ENCODE data around the gene SIN3A.
A peak's percentile ranks its signal among the peaks of the same experiment; 100 is the strongest.
"Not testable (repeated sequence)": the region's sequence is repeated elsewhere in the genome, so short reads cannot be mapped to it uniquely, and the experiment has no call there.

Gene SIN3A

DNA sequence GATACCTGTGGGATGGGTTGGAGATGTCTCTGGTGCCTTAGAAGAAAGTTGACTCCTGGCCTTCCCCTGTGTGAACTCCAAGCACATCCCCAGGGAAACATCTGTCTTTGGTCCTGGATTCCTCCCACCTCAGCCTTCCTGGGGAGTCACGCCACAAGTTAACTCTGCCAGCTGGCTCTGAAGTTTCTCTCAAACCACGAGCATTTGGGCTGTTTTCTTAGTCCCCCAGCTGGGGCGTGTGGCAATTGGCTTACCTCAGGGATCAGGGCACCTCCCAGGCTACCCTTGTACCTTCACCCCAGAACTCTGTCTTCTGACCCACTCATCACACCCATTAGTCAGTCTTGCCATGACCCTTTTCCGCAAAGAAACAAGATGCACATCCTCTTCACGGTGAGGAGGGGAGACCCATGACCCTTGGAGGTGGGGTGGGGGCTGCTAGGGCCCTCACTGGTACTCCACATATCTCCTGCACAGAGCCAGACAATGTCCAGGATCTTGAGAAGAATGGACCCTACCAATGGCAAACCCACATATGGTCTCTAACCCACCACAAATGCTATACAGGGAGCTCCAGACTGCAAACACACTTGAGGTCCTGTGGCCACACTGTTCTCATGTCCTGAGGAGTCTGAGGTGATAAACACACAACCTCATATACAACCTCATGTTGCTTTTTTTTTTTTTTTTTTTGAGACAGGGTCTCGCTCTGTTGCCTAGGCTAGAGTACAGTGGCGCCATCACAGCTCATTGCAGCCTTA, 100.7 kb downstream of the SIN3A start:
- Histone ChIP-seq H4K5ac (ENCODE audit: low read length) (no peak overlapping the region), H2AK5ac (ENCODE audit: low read length) (no peak overlapping the region), H3K4me3 (ENCODE audit: low read length) (no peak overlapping the region), H4K8ac (ENCODE audit: low read depth, low read length) (no peak overlapping the region), H3K27ac (ENCODE audit: low read depth, low read length) (no peak overlapping the region), H3K36me3 (ENCODE audit: control insufficient read depth, insufficient read depth, low read length) (no peaks in the 10 kb centered on the region), H3K27me3 (ENCODE audit: insufficient read depth, low read length, poor library complexity) (no peaks in the 10 kb centered on the region), H3K4ac (ENCODE audit: low read depth, low read length) (no peak overlapping the region), H3K79me2 (ENCODE audit: control insufficient read depth, insufficient read depth, low read length) (no peaks in the 10 kb centered on the region), H3K56ac (ENCODE audit: low read length) (no peak overlapping the region), H3K4me2 (ENCODE audit: low read length) (no peak overlapping the region), H3K9ac (ENCODE audit: low read length) (no peak overlapping the region), H2BK5ac (ENCODE audit: low read length) (no peak overlapping the region), H3K4me1 (ENCODE audit: control insufficient read depth, low read depth, low read length) (no peaks in the 10 kb centered on the region), H3K79me1 (ENCODE audit: low read length) (no peaks in the 10 kb centered on the region), H3K23ac (ENCODE audit: low read length) (no peak overlapping the region), H3K18ac (ENCODE audit: low read length) (no peak overlapping the region), H2BK15ac (replicated peaks; ENCODE audit: low read depth) (no peak overlapping the region), H2BK120ac (ENCODE audit: low read depth, low read length) (no peak overlapping the region)
- DNase-seq, result no peak
- WGBS (ENCODE audit: extremely low coverage, insufficient coverage, low lambda C conversion rate), result no CpG with 5 or more reads among the region's 7 CpGs

DNA sequence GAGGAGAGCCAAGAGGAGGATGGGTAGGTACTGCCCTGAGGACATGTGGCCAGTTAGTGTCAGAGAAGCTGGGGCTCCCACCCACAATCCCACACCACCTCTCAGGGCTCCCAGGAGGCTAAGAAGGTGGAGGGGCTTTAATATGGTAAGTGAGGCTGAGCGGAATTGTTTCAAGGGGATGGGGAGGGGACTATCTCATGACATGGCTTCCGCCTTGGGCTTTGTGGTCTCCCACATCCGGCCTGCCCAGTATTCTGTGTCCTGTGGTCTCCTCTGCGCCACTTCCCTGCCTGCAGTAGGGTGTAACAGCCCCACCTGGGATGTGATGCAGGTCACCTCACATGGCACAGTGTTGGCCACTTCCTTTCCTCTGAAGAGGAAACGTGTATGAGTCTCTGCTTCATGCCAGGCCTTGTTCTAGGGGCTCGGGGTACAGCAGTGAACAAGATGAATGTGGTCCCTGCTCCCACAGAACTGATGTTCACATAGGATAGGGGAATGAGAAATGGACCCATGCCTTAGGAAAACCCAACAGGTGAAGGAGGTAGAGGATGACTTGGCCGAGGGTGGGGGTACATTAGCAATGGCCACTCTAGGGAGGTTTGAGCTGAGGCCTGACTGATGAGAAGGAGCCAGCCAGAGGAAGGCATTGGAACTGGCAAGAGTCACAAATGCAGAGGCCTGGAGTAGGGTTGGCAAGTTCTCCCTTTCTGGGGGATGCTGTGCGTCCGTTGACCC, 101.5 kb downstream of the SIN3A start:
- H3K4me3 ChIP-seq (ENCODE audit: low read length), result no peak overlapping the region
- H3K9ac ChIP-seq (ENCODE audit: low read length), result no peak overlapping the region
- no peak overlapping the region for H2BK5ac ChIP-seq (ENCODE audit: low read length)
- H3K18ac ChIP-seq (ENCODE audit: low read length), result no peak overlapping the region
- H2BK120ac ChIP-seq (ENCODE audit: low read depth, low read length), result no peak overlapping the region
- no peak overlapping the region for H4K8ac ChIP-seq (ENCODE audit: low read depth, low read length)
- no peak overlapping the region for H2BK15ac ChIP-seq (replicated peaks; ENCODE audit: low read depth)
- H3K4me1 ChIP-seq (ENCODE audit: control insufficient read depth, low read depth, low read length), result no peaks in the 10 kb centered on the region
- H2AK5ac ChIP-seq (ENCODE audit: low read length), result no peak overlapping the region
- H3K56ac ChIP-seq (ENCODE audit: low read length), result no peak overlapping the region
- no peaks in the 10 kb centered on the region for H3K36me3 ChIP-seq (ENCODE audit: control insufficient read depth, insufficient read depth, low read length)
- no peaks in the 10 kb centered on the region for H3K79me1 ChIP-seq (ENCODE audit: low read length)
- no peak overlapping the region for H4K5ac ChIP-seq (ENCODE audit: low read length)
- H3K27me3 ChIP-seq (ENCODE audit: insufficient read depth, low read length, poor library complexity), result no peaks in the 10 kb centered on the region
- H3K4ac ChIP-seq (ENCODE audit: low read depth, low read length), result no peak overlapping the region
- no peak overlapping the region for H3K4me2 ChIP-seq (ENCODE audit: low read length)
- no peak overlapping the region for H3K27ac ChIP-seq (ENCODE audit: low read depth, low read length)
- no peak for DNase-seq
- no peak overlapping the region for H3K23ac ChIP-seq (ENCODE audit: low read length)
- no peaks in the 10 kb centered on the region for H3K79me2 ChIP-seq (ENCODE audit: control insufficient read depth, insufficient read depth, low read length)
- no CpG with 5 or more reads among the region's 9 CpGs for WGBS (ENCODE audit: extremely low coverage, insufficient coverage, low lambda C conversion rate)

DNA sequence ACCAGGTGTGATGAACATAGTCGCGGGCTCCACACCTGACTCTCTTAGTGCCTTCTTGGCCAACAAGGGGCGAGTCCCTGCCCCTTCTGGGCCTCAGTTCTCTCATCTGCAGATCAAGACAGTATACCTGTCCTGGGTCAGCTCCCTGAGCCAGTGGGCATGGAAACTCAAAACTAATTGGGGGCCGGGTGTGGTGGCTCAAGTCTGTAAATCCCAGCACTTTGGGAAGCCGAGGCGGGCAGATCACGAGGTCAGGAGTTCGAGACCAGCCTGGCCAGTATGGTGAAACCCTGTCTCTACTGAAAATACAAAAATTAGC, 102.2 kb downstream of the SIN3A start:
- H3K36me3 ChIP-seq (ENCODE audit: control insufficient read depth, insufficient read depth, low read length); H4K8ac ChIP-seq (ENCODE audit: low read depth, low read length); H2BK5ac ChIP-seq (ENCODE audit: low read length); H3K18ac ChIP-seq (ENCODE audit: low read length); H3K79me1 ChIP-seq (ENCODE audit: low read length); H2AK5ac ChIP-seq (ENCODE audit: low read length); H2BK120ac ChIP-seq (ENCODE audit: low read depth, low read length); H3K4me2 ChIP-seq (ENCODE audit: low read length); H3K27me3 ChIP-seq (ENCODE audit: insufficient read depth, low read length, poor library complexity); H3K4me3 ChIP-seq (ENCODE audit: low read length); H3K9ac ChIP-seq (ENCODE audit: low read length); H3K23ac ChIP-seq (ENCODE audit: low read length); DNase-seq; H4K5ac ChIP-seq (ENCODE audit: low read length); H2BK15ac ChIP-seq (replicated peaks; ENCODE audit: low read depth); H3K27ac ChIP-seq (ENCODE audit: low read depth, low read length); H3K56ac ChIP-seq (ENCODE audit: low read length); H3K4me1 ChIP-seq (ENCODE audit: control insufficient read depth, low read depth, low read length); H3K4ac ChIP-seq (ENCODE audit: low read depth, low read length); H3K79me2 ChIP-seq (ENCODE audit: control insufficient read depth, insufficient read depth, low read length): not testable (repeated sequence)
- no CpG with 5 or more reads among the region's 8 CpGs for WGBS (ENCODE audit: extremely low coverage, insufficient coverage, low lambda C conversion rate)

DNA sequence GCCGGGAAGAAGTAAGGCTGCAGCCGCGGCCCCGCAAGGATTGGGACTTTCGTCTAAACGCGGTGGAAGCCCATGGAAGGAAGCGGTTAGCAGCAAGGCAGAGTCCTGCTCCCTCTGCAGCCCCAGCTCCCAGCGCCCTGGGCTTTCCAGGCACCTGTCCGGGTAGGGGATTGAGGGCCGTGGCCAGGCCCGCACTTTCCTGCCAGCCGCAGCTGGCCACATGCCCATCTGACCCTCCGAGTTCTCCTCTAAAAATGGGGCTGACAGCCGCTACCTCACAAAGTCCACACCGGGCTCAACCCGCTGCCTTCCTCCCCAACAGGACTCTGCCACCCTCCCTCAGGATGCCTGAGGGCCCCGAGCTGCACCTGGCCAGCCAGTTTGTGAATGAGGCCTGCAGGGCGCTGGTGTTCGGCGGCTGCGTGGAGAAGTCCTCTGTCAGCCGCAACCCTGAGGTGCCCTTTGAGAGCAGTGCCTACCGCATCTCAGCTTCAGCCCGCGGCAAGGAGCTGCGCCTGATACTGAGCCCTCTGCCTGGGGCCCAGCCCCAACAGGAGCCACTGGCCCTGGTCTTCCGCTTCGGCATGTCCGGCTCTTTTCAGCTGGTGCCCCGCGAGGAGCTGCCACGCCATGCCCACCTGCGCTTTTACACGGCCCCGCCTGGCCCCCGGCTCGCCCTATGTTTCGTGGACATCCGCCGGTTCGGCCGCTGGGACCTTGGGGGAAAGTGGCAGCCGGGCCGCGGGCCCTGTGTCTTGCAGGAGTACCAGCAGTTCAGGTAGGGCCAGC, 102.7 kb downstream of the SIN3A start:
- Histone ChIP-seq H3K4me3 (ENCODE audit: low read length) (no peak overlapping the region), H2AK5ac (ENCODE audit: low read length) (no peak overlapping the region), H3K56ac (ENCODE audit: low read length) (peak overlapping the region; percentile 87), H2BK5ac (ENCODE audit: low read length) (no peak overlapping the region), H3K79me2 (ENCODE audit: control insufficient read depth, insufficient read depth, low read length) (no peaks in the 10 kb centered on the region), H3K79me1 (ENCODE audit: low read length) (no peaks in the 10 kb centered on the region), H3K4me2 (ENCODE audit: low read length) (peak overlapping the region; percentile 93), H2BK15ac (replicated peaks; ENCODE audit: low read depth) (no peak overlapping the region), H2BK120ac (ENCODE audit: low read depth, low read length) (no peak overlapping the region), H4K5ac (ENCODE audit: low read length) (no peak overlapping the region), H3K18ac (ENCODE audit: low read length) (no peak overlapping the region), H3K27ac (ENCODE audit: low read depth, low read length) (no peak overlapping the region), H3K4ac (ENCODE audit: low read depth, low read length) (no peak overlapping the region), H3K23ac (ENCODE audit: low read length) (no peak overlapping the region), H3K36me3 (ENCODE audit: control insufficient read depth, insufficient read depth, low read length) (no peaks in the 10 kb centered on the region), H4K8ac (ENCODE audit: low read depth, low read length) (no peak overlapping the region), H3K9ac (ENCODE audit: low read length) (peak overlapping the region; percentile 80), H3K4me1 (ENCODE audit: control insufficient read depth, low read depth, low read length) (no peaks in the 10 kb centered on the region), H3K27me3 (ENCODE audit: insufficient read depth, low read length, poor library complexity) (no peaks in the 10 kb centered on the region)
- DNase-seq, result peak; percentile 30
- WGBS (ENCODE audit: extremely low coverage, insufficient coverage, low lambda C conversion rate), result no CpG with 5 or more reads among the region's 46 CpGs

DNA sequence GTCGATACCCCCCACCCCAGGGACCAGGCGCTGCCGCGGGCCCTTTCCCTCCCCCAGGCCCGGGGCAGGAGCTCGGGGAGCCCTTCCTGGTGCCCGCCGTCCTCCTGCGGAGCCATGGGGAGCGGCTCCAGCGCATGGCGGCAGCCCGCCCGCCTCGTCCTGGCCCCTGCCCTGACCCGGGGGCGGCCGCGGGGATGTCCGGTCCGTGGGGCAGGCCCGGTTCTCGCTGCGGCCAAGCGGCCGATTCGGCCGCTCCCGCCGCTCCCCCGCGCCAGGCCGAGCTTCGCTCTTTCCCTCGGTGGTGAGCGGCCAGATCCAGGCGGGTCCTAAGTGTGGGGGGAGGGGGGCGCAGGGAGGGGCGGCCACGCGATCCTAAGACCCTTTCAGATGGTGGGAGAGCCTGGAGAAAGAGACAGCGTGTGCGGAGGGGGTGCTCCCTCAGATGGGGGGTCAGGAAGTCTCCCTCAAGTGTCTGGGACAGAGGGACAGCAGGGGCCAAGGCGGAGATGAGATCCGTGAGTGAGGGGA, 103.4 kb downstream of the SIN3A start:
- Histone ChIP-seq H3K4me3 (ENCODE audit: low read length) (peak overlapping the region; percentile 68), H3K79me1 (ENCODE audit: low read length) (no peaks in the 10 kb centered on the region), H3K4me1 (ENCODE audit: control insufficient read depth, low read depth, low read length) (no peaks in the 10 kb centered on the region), H3K56ac (ENCODE audit: low read length) (peak overlapping the region; percentile 87), H4K5ac (ENCODE audit: low read length) (no peak overlapping the region), H2BK15ac (replicated peaks; ENCODE audit: low read depth) (no peak overlapping the region), H3K36me3 (ENCODE audit: control insufficient read depth, insufficient read depth, low read length) (no peaks in the 10 kb centered on the region), H2AK5ac (ENCODE audit: low read length) (no peak overlapping the region), H3K4me2 (ENCODE audit: low read length) (peak overlapping the region; percentile 93), H3K9ac (ENCODE audit: low read length) (peak overlapping the region; percentile 80), H3K23ac (ENCODE audit: low read length) (peak overlapping the region; percentile 74), H4K8ac (ENCODE audit: low read depth, low read length) (no peak overlapping the region), H3K27ac (ENCODE audit: low read depth, low read length) (no peak overlapping the region), H3K79me2 (ENCODE audit: control insufficient read depth, insufficient read depth, low read length) (no peaks in the 10 kb centered on the region), H3K4ac (ENCODE audit: low read depth, low read length) (no peak overlapping the region), H2BK5ac (ENCODE audit: low read length) (no peak overlapping the region), H3K18ac (ENCODE audit: low read length) (peak overlapping the region; percentile 31), H3K27me3 (ENCODE audit: insufficient read depth, low read length, poor library complexity) (no peaks in the 10 kb centered on the region), H2BK120ac (ENCODE audit: low read depth, low read length) (no peak overlapping the region)
- DNase-seq, result no peak
- no CpG with 5 or more reads among the region's 45 CpGs for WGBS (ENCODE audit: extremely low coverage, insufficient coverage, low lambda C conversion rate)

Measured in mesendoderm (in vitro differentiated cells).